Measurements from ENCODE around the gene FBXO15. TPM values are rescaled to one million over a fixed set of nuclear protein-coding genes. Genes with fewer than 3 reads are reported as not detected.

FBXO15 gene
- total and polyA plus RNA-seq, 2 of the 8 experiments (the other 6 are each of a cell fraction or from before 2014, with no cell fraction given), result 0.84 to 0.85 TPM

GRCh38 chr18:74140582-74140981 lies 7.1 kb downstream of the FBXO15 start (continued):
- no peak for TF ChIP-seq CHD7 (IDR thresholded peaks at IDR 0.05; ENCODE audit: insufficient replicate concordance, low read length)
- TF ChIP-seq BACH1 (IDR thresholded peaks at IDR 0.05; ENCODE audit: low read length), result no peak
- no peak for TF ChIP-seq BRCA1 (IDR thresholded peaks at IDR 0.05; ENCODE audit: low read depth, low read length)
- no peak for TF ChIP-seq JUN (IDR thresholded peaks at IDR 0.05; ENCODE audit: low read depth, low read length)
- TF ChIP-seq TCF12 (IDR thresholded peaks at IDR 0.05; ENCODE audit: low read depth, low read length), result no peak
- no peak for TF ChIP-seq RFX5 (IDR thresholded peaks at IDR 0.05; ENCODE audit: borderline replicate concordance, low read depth, low read length)
- no peak for TF ChIP-seq POU5F1 (IDR thresholded peaks at IDR 0.05; ENCODE audit: low read depth, low read length)
- no peak for TF ChIP-seq CBX8 (IDR thresholded peaks at IDR 0.05; ENCODE audit: borderline replicate concordance, low read depth, low read length)
- TF ChIP-seq SIRT6 (IDR thresholded peaks at IDR 0.05; ENCODE audit: low read length), result no peak
- no peak for TF ChIP-seq TBP (IDR thresholded peaks at IDR 0.05; ENCODE audit: low read depth, low read length)
- no peak for TF ChIP-seq CREB1 (IDR thresholded peaks at IDR 0.05)
- TF ChIP-seq KDM1A (IDR thresholded peaks at IDR 0.05; ENCODE audit: borderline replicate concordance, low read length), result no peak
- TF ChIP-seq CBX5 (IDR thresholded peaks at IDR 0.05; ENCODE audit: low read depth, low read length), result no peak
